PC-3 (cell line): ENCODE results near the gene PLPP7. TPM values are rescaled to one million over a fixed set of nuclear protein-coding genes. Genes with fewer than 3 reads are reported as not detected.

ENCODE experiments used
- ATAC-seq: fragments of 200-7000 bp; cut with Tn5 transposase; 2 replicates; pipeline ENCODE4 v1.9.1; 2020; ENCODE audit warnings: mild to moderate bottlenecking, moderate library complexity
- BruUV-seq: library from RNA; stranded (reverse); fragments of 400-500 nt; replicated peaks from 2 replicates; lab custom pipeline; 2021; lab: Mats Ljungman, UMichigan
- CTCF ChIA-PET: fragments of 300-600 bp; sonication (Branson Sonifier 250); formaldehyde crosslinking; loops from one replicate; lab custom pipeline; 2022; ENCODE audit warnings: antibody characterized with exemption; lab: Charles Lee
- POLR2A ChIA-PET: fragments of 300-600 bp; sonication (Branson Sonifier 250); formaldehyde crosslinking; loops from one replicate; lab custom pipeline; 2022; ENCODE audit warnings: antibody characterized with exemption; ENCODE audit not compliant: unreplicated experiment; lab: Charles Lee
- DNase-seq: peaks from one replicate; pipeline ENCODE4 v3.0.0-alpha.2; 2015
- H2AFZ ChIP-seq: fragments of 300-600 bp; sonication (generic); 2 replicates; pipeline ENCODE4 v1.6.0; 2016; ENCODE audit warnings: antibody characterized with exemption, low read length
- H3F3A ChIP-seq: fragments of 300-600 bp; sonication (generic); one replicate; pipeline ENCODE4 v1.6.0; 2017; ENCODE audit warnings: antibody characterized with exemption, low read length, control low read depth, mild to moderate bottlenecking; ENCODE audit not compliant: unreplicated experiment
- H3K27ac ChIP-seq: fragments of 300-600 bp; sonication (generic); 2 replicates; pipeline ENCODE4 v1.5.1; 2016; ENCODE audit warnings: mild to moderate bottlenecking, low read length
- H3K27me3 ChIP-seq: fragments of 300-600 bp; sonication (generic); 2 replicates; pipeline ENCODE4 v1.6.1; 2016; ENCODE audit warnings: low read length, mixed read lengths
- H3K36me3 ChIP-seq: fragments of 300-600 bp; sonication (generic); 2 replicates; pipeline ENCODE4 v1.6.1; 2016; ENCODE audit warnings: low read depth, mixed run types, low read length, mixed read lengths
- H3K4me1 ChIP-seq: fragments of 300-600 bp; sonication (generic); 2 replicates; pipeline ENCODE4 v1.5.1; 2016; ENCODE audit warnings: low read length; ENCODE audit not compliant: insufficient read depth
- H3K4me2 ChIP-seq: fragments of 300-600 bp; sonication (generic); 2 replicates; pipeline ENCODE4 v1.6.0; 2016; ENCODE audit warnings: low read length
- H3K4me3 ChIP-seq: fragments of 300-600 bp; sonication (generic); 2 replicates; pipeline ENCODE4 v1.5.1; 2016; ENCODE audit warnings: mild to moderate bottlenecking, low read length, mixed read lengths
- H3K79me2 ChIP-seq: fragments of 300-600 bp; sonication (generic); 2 replicates; pipeline ENCODE4 v1.6.1; 2017; ENCODE audit warnings: low read length, mixed read lengths
- H3K9ac ChIP-seq: fragments of 300-600 bp; sonication (generic); 2 replicates; pipeline ENCODE4 v1.6.0; 2016; ENCODE audit warnings: mild to moderate bottlenecking, low read length
- H3K9me2 ChIP-seq: fragments of 300-600 bp; sonication (generic); replicated peaks from 2 replicates; pipeline ENCODE4 v1.6.1; 2016; ENCODE audit warnings: mixed run types, low read length, mixed read lengths
- H3K9me3 ChIP-seq: fragments of 300-600 bp; sonication (generic); 2 replicates; pipeline ENCODE4 v1.6.1; 2016; ENCODE audit warnings: low read length, mixed read lengths
- H4K20me1 ChIP-seq: fragments of 300-600 bp; sonication (generic); 2 replicates; pipeline ENCODE4 v1.6.1; 2016; ENCODE audit warnings: low read length, mixed read lengths
- EZH2 ChIP-seq: fragments of 300-600 bp; sonication (generic); IDR thresholded peaks from one replicate; pipeline ENCODE4 v1.6.1; 2017; ENCODE audit warnings: antibody characterized with exemption, mild to moderate bottlenecking, low read length; ENCODE audit not compliant: unreplicated experiment
- EZH2phosphoT487 ChIP-seq: fragments of 300-600 bp; sonication (generic); IDR thresholded peaks from 2 replicates; pipeline ENCODE4 v1.6.1; 2018; ENCODE audit warnings: mild to moderate bottlenecking, antibody characterized with exemption, low read length, borderline replicate concordance
- intact Hi-C: fragments of 100-400 bp; cut with micrococcal nuclease; formaldehyde crosslinking; loops from 2 replicates; pipeline ENCODE4 v1.9.0; 2023
- total RNA-seq: library from RNA; depleted of rRNA; stranded (reverse); fragments of >200 nt; gene quantifications from 2 replicates; pipeline ENCODE4 v1.2.3, GENCODE V29; 2014
- TF ChIP-seq, protein P1 (sequence below): fragments of 300-600 bp; sonication (generic); conservative IDR thresholded peaks from 2 replicates; pipeline ENCODE4 v1.5.1; 2017; ENCODE audit warnings: antibody characterized with exemption, low read depth, mild to moderate bottlenecking, low read length

The PLPP7 gene
- total RNA-seq, 1 experiment from 2014 or later = not detected

DNA sequence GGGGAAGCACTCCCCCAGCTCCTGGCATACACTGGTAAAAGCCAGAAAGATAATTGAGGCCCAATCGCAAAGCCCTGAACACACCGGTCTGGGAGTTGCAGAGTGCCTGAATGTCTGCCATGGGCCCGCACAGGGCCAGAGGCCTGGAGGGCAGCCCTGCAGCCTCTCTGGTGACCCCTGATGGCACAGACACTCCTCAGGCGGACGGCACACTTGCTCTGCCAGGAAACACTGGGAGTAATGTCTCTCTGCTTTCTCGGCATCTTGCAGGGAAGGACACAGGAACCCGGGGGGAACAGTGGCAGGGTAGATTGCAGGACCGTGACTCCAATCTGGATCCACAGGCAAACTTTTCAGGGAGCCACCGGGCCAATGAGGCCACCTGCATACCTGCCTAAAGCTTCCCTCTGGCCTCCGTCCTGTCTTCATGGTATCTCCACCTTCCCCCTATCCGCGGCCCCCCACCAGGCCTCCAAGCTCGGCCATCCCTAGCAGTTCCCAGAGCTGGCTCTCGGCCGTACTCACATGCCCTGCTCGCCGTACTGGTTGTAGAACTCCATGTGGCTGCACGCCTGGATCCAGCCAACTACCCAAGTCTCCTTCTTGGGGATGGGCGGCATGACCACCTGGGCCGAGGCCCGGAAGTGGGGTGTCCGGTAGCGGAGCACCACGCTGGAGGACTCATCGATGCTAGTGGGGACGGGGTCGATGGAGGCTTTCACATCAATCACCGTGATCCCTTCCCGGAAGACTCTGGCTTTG lies 14.0 kb upstream of the PLPP7 start:
- DNase-seq (no peak), ATAC-seq (no peak)
- H3K4me1 ChIP-seq = no peaks in the 10 kb centered on the region
- no peak for TF ChIP-seq EZH2
- TF ChIP-seq, protein P1, sequence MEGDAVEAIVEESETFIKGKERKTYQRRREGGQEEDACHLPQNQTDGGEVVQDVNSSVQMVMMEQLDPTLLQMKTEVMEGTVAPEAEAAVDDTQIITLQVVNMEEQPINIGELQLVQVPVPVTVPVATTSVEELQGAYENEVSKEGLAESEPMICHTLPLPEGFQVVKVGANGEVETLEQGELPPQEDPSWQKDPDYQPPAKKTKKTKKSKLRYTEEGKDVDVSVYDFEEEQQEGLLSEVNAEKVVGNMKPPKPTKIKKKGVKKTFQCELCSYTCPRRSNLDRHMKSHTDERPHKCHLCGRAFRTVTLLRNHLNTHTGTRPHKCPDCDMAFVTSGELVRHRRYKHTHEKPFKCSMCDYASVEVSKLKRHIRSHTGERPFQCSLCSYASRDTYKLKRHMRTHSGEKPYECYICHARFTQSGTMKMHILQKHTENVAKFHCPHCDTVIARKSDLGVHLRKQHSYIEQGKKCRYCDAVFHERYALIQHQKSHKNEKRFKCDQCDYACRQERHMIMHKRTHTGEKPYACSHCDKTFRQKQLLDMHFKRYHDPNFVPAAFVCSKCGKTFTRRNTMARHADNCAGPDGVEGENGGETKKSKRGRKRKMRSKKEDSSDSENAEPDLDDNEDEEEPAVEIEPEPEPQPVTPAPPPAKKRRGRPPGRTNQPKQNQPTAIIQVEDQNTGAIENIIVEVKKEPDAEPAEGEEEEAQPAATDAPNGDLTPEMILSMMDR = no peak
- no peak for TF ChIP-seq EZH2phosphoT487
- no peaks in the 10 kb centered on the region for H3K36me3 ChIP-seq
- POLR2A ChIA-PET = no interaction called here
- no peaks in the 10 kb centered on the region for H3K79me2 ChIP-seq
- CTCF ChIA-PET = no interaction called here
- intact Hi-C loops = no loop called here
- BruUV-seq = no TSS peak
- H2AFZ ChIP-seq = no peak overlapping the region
- no peak overlapping the region for H3K27ac ChIP-seq
- H4K20me1 ChIP-seq = no peaks in the 10 kb centered on the region
- H3K9me2 ChIP-seq = no peaks in the 10 kb centered on the region
- no peak overlapping the region for H3K4me2 ChIP-seq
- no peak overlapping the region for H3K4me3 ChIP-seq
- H3K9me3 ChIP-seq = no peaks in the 10 kb centered on the region
- H3K27me3 ChIP-seq = peaks cover 9% of the 10 kb centered on the region
- H3K9ac ChIP-seq = no peak overlapping the region
- no peaks in the 10 kb centered on the region for H3F3A ChIP-seq

DNA sequence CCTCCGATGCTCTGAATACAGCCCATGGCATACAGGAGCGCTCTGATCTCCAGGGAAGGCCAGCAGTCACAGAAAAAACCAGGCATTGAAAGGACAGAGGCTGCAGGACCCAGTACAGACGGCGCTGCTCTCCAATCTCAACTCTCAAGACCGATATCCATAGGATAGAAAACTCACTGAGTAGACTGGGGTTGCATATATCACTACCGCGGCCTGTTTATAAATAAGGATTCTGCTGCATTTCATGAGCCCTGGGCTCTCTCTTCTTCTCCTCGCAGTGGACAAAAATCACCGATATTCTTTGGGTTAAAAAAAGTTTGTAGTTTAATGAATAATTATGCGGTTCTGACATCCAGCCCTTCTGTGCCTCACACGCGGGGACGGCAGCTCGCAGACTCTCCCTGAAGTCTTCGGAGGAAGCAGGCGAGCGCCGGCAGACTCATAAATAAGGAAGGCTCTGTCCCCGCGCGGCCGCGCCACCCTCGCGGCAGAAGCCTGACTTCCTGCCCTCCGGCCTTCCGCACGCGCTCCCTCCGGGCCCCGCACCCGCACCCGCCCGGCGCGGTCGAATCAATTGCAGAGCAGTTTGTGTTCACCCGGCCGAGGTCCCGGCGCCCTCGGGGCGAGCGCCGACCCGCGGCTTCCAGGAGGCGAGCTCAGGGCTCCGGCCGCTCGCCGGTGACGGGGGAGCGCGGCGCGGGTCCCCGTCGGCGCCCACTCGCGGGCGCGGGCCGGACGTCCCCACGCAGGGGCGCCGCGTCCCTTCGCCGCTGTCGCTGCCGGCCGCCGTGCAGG lies 13.2 kb upstream of the PLPP7 start, which contains the start of gene FAM78A:
TSS of gene FAM78A (minus strand) at position 417 of the 795 bp plus-strand sequence. CDS start at position 86, 331 bp downstream.
- ChIA-PET CTCF (no interaction called here), POLR2A (no interaction called here)
- no peaks in the 10 kb centered on the region for H3K9me2 ChIP-seq
- H3K4me1 ChIP-seq = no peaks in the 10 kb centered on the region
- no peak within 1 kb of the TSS for H3K27ac ChIP-seq
- H3K9me3 ChIP-seq = no peaks in the 10 kb centered on the region
- H3K36me3 ChIP-seq = no peaks in the 10 kb centered on the region
- DNase-seq (no peak), ATAC-seq (no peak)
- H2AFZ ChIP-seq = peak within 1 kb of the TSS; percentile 42; the same call in 1 of the 2 replicates
- H4K20me1 ChIP-seq = no peaks in the 10 kb centered on the region
- intact Hi-C loops = no loop called here
- no TSS peak for BruUV-seq
- H3K4me3 ChIP-seq = peak within 1 kb of the TSS; percentile 60
- H3K79me2 ChIP-seq = no peaks in the 10 kb centered on the region
- H3K9ac ChIP-seq = no peak within 1 kb of the TSS
- H3K27me3 ChIP-seq = peaks cover 9% of the 10 kb centered on the region
- peak within 1 kb of the TSS; percentile 78 for H3K4me2 ChIP-seq
- no peaks in the 10 kb centered on the region for H3F3A ChIP-seq
- no peak for TF ChIP-seq EZH2phosphoT487
- TF ChIP-seq, protein P1 = no peak
- no peak for TF ChIP-seq EZH2
